HG03354 (cell line): Measurements from ENCODE around the gene HOMER2.
"Not testable (repeated sequence)": the region's sequence is repeated elsewhere in the genome, so short reads cannot be mapped to it uniquely, and the experiment has no call there.

Experiments
- ATAC-seq: cut with Tn5 transposase; IDR thresholded peaks from one replicate; pipeline ENCODE4 v1.9.1; 2021; ENCODE audit warnings: mild to moderate bottlenecking; ENCODE audit not compliant: unreplicated experiment, poor library complexity, severe bottlenecking

HOMER2 gene

GRCh38 chr15:82903511-82903910 is 49.0 kb downstream of the HOMER2 start:
- no peak for ATAC-seq

DNA sequence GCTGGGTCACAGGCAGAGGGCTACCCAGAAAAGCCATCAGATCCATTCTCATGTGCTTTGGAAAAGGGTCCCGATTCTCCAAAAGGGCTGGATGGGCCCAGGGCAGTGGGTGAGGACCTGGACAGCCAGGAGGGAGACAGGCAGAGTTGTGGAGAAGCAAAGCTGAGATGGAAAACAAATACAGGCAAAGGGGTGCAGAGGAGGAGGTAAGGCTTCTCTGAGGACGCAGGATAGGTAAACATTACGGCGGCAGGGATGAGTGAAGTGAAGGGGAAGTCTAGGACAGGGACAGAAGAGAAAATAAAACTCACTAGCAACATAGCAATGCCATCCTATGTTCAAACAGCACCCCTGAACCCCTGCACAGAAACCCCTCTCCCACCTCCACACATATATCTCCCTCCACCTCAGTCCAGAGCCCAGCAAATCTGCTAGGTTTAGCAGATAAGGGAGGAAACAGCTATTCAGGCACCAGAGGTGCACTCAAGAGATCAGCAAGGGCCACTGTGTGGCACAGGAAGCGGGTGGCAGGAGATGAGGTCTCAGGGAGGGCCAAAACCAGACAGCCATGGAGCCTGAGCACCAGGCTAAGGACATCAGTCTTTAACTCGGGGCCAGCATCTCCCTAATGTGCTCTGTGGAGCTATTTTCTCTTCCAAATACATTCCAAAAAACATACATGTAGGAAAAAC is 51.3 kb downstream of the HOMER2 start:
- no peak for ATAC-seq

DNA sequence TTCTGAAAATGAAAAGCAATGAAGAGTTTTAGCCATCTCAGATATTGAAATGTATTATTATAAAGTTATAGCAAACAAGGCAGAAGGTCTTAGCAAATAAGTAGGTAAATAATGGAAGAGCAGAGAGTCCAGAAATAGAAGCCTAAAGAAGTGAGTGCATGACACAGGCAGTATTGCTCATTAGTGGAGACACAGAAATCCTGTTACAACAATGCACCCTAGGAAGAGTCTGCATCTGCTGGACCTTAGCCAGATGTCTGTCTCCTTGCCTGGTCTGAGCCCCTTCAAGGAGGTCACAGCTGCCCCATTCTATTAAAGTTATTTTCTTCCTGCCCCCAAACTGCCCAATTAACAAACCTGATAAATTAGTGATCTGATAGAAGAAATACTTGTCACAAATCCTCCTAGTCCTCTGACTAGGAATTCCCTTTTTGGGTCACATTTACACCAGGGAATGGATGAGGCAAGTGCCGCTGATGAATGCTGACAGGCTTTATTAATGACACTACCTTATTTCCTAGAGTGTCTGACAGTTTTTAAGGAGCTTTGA is 51.9 kb downstream of the HOMER2 start:
- ATAC-seq, result no peak

GRCh38 chr15:82898961-82899360 is 53.6 kb downstream of the HOMER2 start:
- ATAC-seq, result no peak

- ATAC-seq, result no peak
Measured at GRCh38 chr15:82895983-82896382, 56.5 kb downstream of the HOMER2 start.

DNA sequence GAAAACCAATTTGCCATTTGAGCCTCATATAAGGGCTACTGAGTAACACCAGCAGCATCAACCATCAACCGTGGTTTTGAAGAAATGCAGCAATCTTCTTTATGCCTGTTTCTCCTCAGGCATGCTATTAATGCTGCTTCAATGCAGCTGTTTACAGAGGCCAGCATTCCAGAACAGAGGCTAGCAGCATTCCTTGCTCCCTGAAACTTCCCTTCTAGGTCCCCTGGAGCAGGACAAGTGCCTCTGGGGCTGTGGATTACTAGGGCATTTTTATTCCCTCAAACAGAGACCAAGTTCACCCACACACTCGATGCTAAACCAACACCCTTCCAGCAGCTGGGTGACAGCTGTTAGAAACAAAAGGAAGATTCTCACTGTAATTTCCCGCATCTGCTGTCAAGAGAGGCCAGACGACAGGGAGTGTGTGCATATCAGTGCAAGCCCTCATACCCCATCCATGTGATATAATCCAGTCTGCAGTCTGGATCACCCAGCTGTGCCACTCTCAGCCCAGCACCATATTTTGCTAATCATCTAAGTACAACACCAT is 57.5 kb downstream of the HOMER2 start:
- ATAC-seq, result no peak

GRCh38 chr15:82893473-82893872 is 59.0 kb downstream of the HOMER2 start:
- ATAC-seq, result not testable (repeated sequence)

DNA sequence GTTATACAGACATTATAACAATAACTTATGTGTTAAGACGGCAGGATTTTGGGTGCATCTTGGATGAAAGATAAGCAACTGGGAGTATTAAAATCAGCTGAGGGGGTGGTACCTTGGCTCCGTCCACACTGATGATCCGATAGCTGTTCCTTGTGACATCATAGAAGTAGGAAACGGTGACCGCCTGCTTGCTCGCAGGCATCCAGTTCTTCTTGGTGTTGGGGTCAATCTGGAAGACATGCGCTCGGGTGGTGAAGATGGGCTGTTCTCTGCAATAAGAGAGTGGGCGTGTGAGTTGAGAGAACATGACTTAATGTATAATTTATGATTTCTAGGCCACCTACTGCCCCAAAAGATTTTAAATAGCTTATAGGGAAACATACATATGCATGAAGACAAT is 59.9 kb downstream of the HOMER2 start:
- ATAC-seq, result no peak

- ATAC-seq, result no peak
Measured at GRCh38 chr15:82890995-82891390, 61.5 kb downstream of the HOMER2 start.

GRCh38 chr15:82890338-82890994 is 62.1 kb downstream of the HOMER2 start:
- ATAC-seq, result no peak

DNA sequence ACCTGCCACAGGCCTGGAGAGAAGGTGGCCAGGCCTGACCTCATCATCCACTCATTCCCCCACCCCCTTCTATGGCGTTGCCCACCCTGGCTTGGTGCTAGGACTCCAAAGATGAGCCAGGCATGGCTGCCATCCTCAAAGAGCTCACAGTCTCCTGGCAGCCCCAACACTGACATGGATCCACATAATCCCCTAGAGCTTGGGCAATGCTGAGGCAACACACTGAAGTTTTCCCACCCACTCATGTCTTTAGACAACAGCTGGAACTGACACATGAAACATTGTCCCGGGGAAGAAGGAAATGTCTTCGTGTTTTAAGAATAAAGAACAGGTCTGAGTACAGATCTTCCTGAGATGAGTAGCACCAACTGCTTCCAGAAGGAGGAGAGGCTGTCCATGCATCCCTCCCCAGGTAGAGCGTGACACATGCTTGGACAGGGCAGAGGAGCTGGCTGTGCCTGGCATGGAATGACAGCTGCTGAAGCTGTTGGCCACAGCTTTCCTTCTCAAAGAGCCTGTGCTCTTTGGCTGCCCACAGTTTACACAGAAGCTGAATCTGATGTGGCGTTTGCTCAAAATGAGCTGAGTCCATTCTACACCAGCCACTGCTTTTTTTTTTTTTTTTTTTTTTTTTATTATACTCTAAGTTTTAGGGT is 70.1 kb downstream of the HOMER2 start:
- ATAC-seq, result no peak

- no peak for ATAC-seq
Measured at GRCh38 chr15:82881747-82882146, 70.8 kb downstream of the HOMER2 start.

DNA sequence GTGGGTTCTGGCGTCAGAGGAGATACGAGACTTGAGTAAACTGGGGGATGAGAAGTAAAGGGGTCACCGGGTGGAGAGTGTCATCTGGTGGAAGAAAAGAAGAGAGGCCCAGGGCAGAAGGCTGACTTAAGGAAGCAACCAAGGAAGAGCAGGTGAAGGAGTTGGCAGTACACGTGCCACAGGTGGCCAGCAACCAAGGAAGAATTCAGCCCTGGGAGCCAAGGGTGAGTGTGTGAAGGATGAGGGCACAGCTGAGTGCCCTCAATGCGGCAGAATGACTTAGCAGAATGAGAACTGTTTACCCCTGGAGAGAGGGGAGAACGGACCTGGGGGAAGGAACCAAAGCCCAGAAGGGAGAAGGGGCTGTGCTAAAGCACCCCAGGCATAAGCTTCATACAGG is 71.8 kb downstream of the HOMER2 start:
- no peak for ATAC-seq

DNA sequence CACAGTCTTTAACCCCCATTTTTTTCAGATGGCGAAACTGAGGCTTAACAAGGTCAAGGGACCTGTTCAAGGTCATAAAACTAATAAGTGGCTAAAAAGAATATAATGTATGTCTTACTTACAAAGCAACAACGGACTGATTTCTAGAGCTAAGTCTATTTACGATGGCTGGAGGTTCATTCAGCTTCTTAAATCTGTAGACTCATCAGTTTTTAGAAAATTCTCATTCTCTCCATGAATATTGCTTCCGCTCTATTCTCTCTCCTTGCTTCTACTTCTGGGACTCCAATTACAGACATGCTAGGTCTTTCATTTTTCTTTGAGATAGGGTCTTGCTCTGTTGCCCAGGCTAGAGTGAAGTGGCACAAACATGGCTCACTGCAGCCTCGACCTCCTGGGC is 74.2 kb downstream of the HOMER2 start:
- no peak for ATAC-seq

- ATAC-seq, result no peak
Measured at GRCh38 chr15:82877825-82878224, 74.7 kb downstream of the HOMER2 start.

DNA sequence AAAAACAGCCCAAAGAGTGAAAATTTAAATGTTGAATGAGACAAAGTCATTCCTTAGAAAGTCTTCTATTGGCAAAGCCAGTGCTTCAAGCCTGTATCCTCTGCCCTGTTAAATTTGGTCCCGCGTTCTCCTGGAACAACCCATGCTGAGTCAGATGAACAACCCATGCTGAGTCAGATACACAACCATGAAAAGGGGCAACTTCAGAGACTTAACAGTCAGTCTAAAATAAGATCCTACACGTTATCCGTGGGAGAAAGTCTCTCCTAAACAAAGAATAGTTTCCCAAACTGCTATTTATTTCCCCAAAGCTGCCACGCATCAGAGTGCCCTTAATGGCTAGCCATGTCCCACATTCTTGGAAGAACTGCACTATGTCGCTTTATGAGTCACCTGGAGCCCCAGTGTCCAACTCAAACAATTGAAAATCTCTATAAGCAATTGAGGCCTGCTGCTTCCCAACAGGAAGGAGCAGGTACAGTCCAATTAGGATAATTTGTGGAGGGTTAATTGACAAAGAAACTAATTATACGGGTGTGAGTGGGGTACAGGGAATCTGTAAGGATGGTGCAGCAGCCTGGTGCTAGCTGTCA is 77.0 kb downstream of the HOMER2 start:
- ATAC-seq, result no peak

- ATAC-seq, result no peak
Measured at GRCh38 chr15:82874961-82875360, 77.6 kb downstream of the HOMER2 start.

DNA sequence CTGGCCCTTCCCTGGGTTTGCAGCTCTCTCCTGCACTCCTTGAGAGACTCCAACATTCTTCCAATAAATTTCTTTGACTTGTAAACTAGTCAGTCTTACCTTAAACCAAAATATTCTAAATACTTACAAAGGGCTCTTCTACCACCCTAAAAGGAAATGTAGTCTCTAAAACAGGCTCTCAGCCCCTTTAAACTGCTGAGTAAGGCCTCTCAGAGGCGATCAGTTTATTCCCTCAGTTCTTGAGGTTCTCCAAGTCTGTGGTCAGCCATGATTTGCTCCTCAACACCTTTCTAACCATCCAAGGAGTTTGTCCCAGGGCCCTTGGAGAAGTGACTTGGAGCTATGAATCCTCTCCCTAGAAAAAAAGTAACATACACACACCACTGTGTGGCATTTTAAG is 78.3 kb downstream of the HOMER2 start:
- ATAC-seq, result no peak

DNA sequence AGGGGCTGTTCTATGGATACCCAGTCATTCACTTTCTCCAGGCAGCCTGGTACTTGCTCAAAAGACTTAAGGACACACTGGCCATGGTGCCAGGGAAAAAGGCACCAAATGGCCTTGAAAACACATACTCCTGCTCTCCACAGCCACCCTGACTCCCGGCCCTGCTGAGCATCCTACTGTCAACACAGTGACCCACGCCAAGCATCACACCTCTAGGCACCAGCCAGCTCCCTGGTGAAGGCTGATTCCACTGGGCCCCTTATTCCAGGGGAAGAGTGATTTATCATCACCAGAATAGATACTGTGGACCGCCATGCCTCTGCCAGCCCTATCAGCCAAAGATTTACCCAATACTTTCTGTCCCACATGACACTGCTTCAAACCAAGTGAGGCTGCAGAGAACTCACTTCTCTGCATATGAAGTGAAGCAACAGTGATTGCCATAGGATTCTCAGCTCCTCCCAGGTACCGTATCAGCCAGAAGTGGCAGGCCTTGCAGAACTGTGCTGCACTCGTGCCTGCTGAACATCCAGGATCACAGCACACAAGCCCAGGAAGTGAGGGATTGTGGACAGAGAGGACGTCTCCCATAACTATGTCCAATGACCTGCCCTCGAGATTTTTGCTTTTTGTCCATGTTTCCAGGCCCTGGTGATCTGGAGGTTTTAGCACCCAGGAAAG is 79.4 kb downstream of the HOMER2 start:
- no peak for ATAC-seq
